HepG2 (cell line): ENCODE data around the gene ZNF282. TPM values are rescaled to one million over a fixed set of nuclear protein-coding genes. Genes with fewer than 3 reads are reported as not detected.
A peak's percentile ranks its signal among the peaks of the same experiment; 100 is the strongest.

Experiments
- CHD2 ChIP-seq: IDR thresholded peaks from 2 replicates; pipeline ENCODE4 v1.6.1; 2011; ENCODE audit warnings: low read depth, low read length, improper control_type of control experiment
- DMAP1 ChIP-seq: IDR thresholded peaks from 2 replicates; pipeline ENCODE4 v1.6.1; 2016
- FLYWCH1 ChIP-seq: sonication (generic); formaldehyde crosslinking; IDR thresholded peaks from 2 replicates; pipeline ENCODE4 v1.8.1; 2023; ENCODE audit warnings: mild to moderate bottlenecking, missing genetic modification reagents
- KAT8 ChIP-seq: IDR thresholded peaks from 2 replicates; pipeline ENCODE4 v1.6.1; 2016; ENCODE audit warnings: missing genetic modification reagents, missing compliant biosample characterization
- KDM6A ChIP-seq: IDR thresholded peaks from 2 replicates; pipeline ENCODE4 v1.6.1; 2016; ENCODE audit warnings: low read depth
- NFKBIZ ChIP-seq: IDR thresholded peaks from 2 replicates; pipeline ENCODE4 v1.6.1; 2018; ENCODE audit warnings: missing genetic modification reagents, missing compliant biosample characterization
- ZBTB44 ChIP-seq: sonication (generic); formaldehyde crosslinking; IDR thresholded peaks from 2 replicates; pipeline ENCODE4 v1.4.0; 2020; ENCODE audit warnings: missing genetic modification reagents
- ZNF33A ChIP-seq: sonication (generic); formaldehyde crosslinking; IDR thresholded peaks from 2 replicates; pipeline ENCODE4 v1.5.1; 2020; ENCODE audit warnings: missing genetic modification reagents, mild to moderate bottlenecking, moderate library complexity, borderline replicate concordance
- ZNF567 ChIP-seq: sonication (generic); formaldehyde crosslinking; IDR thresholded peaks from 2 replicates; pipeline ENCODE4 v1.8.1; 2023; ENCODE audit warnings: mild to moderate bottlenecking, missing genetic modification reagents, borderline replicate concordance
- ZNF879 ChIP-seq: sonication (generic); formaldehyde crosslinking; IDR thresholded peaks from 2 replicates; pipeline ENCODE4 v1.8.1; 2023; ENCODE audit warnings: missing genetic modification reagents
- polyA plus RNA-seq, 8 experiments: library from polyadenylated mRNA; depleted of rRNA in 3 of 8; stranded (reverse) in 7 of 8; unstranded in 1 of 8; fragments of >200 nt; fragmentation: Illumina TruSeq in 4 of 8; extraction: Trizol in 4 of 8; gene quantifications; 2 replicates each; pipeline versions ENCODE4 v1.2.1 to v1.2.3, GENCODE V29; 2011 to 2016; ENCODE audit warnings: low read depth in 4 of 8, missing spikeins in 1 of 8, mixed read lengths in 1 of 8; ENCODE audit not compliant: insufficient read depth in 1 of 8
- total RNA-seq, 5 experiments: library from RNA; depleted of rRNA; stranded (reverse); fragments of >200 nt; fragmentation: Illumina TruSeq; extraction: Trizol; gene quantifications; 2 replicates each; pipeline ENCODE4 v1.2.3, GENCODE V29; 2016; ENCODE audit warnings: low read depth in 1 of 5
- TF ChIP-seq, protein P1 (sequence below): sonication (generic); formaldehyde crosslinking; IDR thresholded peaks from 2 replicates; pipeline ENCODE4 v1.9.0; 2021; ENCODE audit warnings: mild to moderate bottlenecking, missing genetic modification reagents
- TF ChIP-seq, protein P2 (sequence below): sonication (generic); formaldehyde crosslinking; IDR thresholded peaks from 2 replicates; pipeline ENCODE4 v1.4.0; 2020; ENCODE audit warnings: mild to moderate bottlenecking, missing genetic modification reagents
- TF ChIP-seq, protein P3 (sequence below): sonication (generic); formaldehyde crosslinking; IDR thresholded peaks from 2 replicates; pipeline ENCODE4 v1.8.1; 2023; ENCODE audit warnings: mild to moderate bottlenecking, missing genetic modification reagents
- TF ChIP-seq, protein P4 (sequence below): IDR thresholded peaks from 2 replicates; pipeline ENCODE4 v1.6.1; 2016

Gene ZNF282
- total and polyA plus RNA-seq, 2 of the 13 experiments (the other 11 are each of a cell fraction or from before 2014, with no cell fraction given): 9.1 to 20.9 TPM

- TF ChIP-seq, protein P1, sequence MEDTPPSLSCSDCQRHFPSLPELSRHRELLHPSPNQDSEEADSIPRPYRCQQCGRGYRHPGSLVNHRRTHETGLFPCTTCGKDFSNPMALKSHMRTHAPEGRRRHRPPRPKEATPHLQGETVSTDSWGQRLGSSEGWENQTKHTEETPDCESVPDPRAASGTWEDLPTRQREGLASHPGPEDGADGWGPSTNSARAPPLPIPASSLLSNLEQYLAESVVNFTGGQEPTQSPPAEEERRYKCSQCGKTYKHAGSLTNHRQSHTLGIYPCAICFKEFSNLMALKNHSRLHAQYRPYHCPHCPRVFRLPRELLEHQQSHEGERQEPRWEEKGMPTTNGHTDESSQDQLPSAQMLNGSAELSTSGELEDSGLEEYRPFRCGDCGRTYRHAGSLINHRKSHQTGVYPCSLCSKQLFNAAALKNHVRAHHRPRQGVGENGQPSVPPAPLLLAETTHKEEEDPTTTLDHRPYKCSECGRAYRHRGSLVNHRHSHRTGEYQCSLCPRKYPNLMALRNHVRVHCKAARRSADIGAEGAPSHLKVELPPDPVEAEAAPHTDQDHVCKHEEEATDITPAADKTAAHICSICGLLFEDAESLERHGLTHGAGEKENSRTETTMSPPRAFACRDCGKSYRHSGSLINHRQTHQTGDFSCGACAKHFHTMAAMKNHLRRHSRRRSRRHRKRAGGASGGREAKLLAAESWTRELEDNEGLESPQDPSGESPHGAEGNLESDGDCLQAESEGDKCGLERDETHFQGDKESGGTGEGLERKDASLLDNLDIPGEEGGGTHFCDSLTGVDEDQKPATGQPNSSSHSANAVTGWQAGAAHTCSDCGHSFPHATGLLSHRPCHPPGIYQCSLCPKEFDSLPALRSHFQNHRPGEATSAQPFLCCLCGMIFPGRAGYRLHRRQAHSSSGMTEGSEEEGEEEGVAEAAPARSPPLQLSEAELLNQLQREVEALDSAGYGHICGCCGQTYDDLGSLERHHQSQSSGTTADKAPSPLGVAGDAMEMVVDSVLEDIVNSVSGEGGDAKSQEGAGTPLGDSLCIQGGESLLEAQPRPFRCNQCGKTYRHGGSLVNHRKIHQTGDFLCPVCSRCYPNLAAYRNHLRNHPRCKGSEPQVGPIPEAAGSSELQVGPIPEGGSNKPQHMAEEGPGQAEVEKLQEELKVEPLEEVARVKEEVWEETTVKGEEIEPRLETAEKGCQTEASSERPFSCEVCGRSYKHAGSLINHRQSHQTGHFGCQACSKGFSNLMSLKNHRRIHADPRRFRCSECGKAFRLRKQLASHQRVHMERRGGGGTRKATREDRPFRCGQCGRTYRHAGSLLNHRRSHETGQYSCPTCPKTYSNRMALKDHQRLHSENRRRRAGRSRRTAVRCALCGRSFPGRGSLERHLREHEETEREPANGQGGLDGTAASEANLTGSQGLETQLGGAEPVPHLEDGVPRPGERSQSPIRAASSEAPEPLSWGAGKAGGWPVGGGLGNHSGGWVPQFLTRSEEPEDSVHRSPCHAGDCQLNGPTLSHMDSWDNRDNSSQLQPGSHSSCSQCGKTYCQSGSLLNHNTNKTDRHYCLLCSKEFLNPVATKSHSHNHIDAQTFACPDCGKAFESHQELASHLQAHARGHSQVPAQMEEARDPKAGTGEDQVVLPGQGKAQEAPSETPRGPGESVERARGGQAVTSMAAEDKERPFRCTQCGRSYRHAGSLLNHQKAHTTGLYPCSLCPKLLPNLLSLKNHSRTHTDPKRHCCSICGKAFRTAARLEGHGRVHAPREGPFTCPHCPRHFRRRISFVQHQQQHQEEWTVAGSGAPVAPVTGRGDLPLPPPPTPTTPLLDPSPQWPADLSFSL (CRISPR knock-in tag): no peak
- no peak for TF ChIP-seq KDM6A (CRISPR knock-in tag)
- TF ChIP-seq CHD2: peak; percentile 77
- no peak for TF ChIP-seq ZNF33A (CRISPR knock-in tag)
- peak; percentile 61; the same call in 1 of the 2 replicates for TF ChIP-seq NFKBIZ (CRISPR knock-in tag)
- peak; percentile 90 for TF ChIP-seq ZBTB44 (CRISPR knock-in tag)
- 0 out of 2 replicates have a peak, but pooled peaks have one; percentile 80 for TF ChIP-seq FLYWCH1
- TF ChIP-seq, protein P2, sequence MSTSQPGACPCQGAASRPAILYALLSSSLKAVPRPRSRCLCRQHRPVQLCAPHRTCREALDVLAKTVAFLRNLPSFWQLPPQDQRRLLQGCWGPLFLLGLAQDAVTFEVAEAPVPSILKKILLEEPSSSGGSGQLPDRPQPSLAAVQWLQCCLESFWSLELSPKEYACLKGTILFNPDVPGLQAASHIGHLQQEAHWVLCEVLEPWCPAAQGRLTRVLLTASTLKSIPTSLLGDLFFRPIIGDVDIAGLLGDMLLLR (CRISPR knock-in tag): peak; percentile 91
- TF ChIP-seq, protein P3, sequence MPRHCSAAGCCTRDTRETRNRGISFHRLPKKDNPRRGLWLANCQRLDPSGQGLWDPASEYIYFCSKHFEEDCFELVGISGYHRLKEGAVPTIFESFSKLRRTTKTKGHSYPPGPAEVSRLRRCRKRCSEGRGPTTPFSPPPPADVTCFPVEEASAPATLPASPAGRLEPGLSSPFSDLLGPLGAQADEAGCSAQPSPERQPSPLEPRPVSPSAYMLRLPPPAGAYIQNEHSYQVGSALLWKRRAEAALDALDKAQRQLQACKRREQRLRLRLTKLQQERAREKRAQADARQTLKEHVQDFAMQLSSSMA (CRISPR knock-in tag): 0 out of 2 replicates have a peak, but pooled peaks have one; percentile 48
- peak; percentile 92; the same call in 1 of the 2 replicates for TF ChIP-seq ZNF879 (CRISPR knock-in tag)
- TF ChIP-seq DMAP1 (CRISPR knock-in tag): peak; percentile 83
- TF ChIP-seq ZNF567: no peak
- TF ChIP-seq, protein P4, sequence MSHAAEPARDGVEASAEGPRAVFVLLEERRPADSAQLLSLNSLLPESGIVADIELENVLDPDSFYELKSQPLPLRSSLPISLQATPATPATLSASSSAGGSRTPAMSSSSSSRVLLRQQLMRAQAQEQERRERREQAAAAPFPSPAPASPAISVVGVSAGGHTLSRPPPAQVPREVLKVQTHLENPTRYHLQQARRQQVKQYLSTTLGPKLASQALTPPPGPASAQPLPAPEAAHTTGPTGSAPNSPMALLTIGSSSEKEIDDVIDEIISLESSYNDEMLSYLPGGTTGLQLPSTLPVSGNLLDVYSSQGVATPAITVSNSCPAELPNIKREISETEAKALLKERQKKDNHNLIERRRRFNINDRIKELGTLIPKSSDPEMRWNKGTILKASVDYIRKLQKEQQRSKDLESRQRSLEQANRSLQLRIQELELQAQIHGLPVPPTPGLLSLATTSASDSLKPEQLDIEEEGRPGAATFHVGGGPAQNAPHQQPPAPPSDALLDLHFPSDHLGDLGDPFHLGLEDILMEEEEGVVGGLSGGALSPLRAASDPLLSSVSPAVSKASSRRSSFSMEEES: peak; percentile 46; the same call in 1 of the 2 replicates
- peak; percentile 67 for TF ChIP-seq KAT8 (CRISPR knock-in tag)
Measured at GRCh38 chr7:149261829-149262617, 66.7 kb downstream of the ZNF282 start, which contains the start of gene ZNF783 (continued).
